Measurements from ENCODE around the gene AIPL1. TPM values are rescaled to one million over a fixed set of nuclear protein-coding genes. Genes with fewer than 3 reads are reported as not detected.

The AIPL1 gene
- total RNA-seq, 5 donors from 2014 or later (not counting 1 experiment from before 2014, with no cell fraction given): not detected

GRCh38 chr17:6384481-6384880 lies 50.4 kb downstream of the AIPL1 start:
- H3K9me3 ChIP-seq: no peaks in the 10 kb centered on the region
- no peak overlapping the region for H3K4me3 ChIP-seq (ENCODE audit: control insufficient read depth in 1 of 2, extremely low read depth in 1 of 2, low read length in 1 of 2)
- peaks cover 0 to 37% of the 10 kb centered on the region in 2 experiments for H3K27me3 ChIP-seq (replicated peaks in 1 of 2; ENCODE audit: control insufficient read depth in 2 of 2, extremely low read depth in 1 of 2, insufficient read depth in 2 of 2, low read length in 1 of 2)
- no peak overlapping the region for H3K4me3 Mint-ChIP-seq
- no peaks in the 10 kb centered on the region for H3K4me1 Mint-ChIP-seq
- H3K9me3 Mint-ChIP-seq: no peaks in the 10 kb centered on the region
- H3K4me1 ChIP-seq (ENCODE audit: control insufficient read depth in 1 of 2, extremely low read depth in 1 of 2, insufficient read depth in 2 of 2, low read length in 2 of 2): no peaks in the 10 kb centered on the region
- no CpG with 5 or more reads among the region's 5 CpGs for WGBS (ENCODE audit: insufficient coverage)
- no peaks in the 10 kb centered on the region for H3K36me3 ChIP-seq (ENCODE audit: control insufficient read depth in 2 of 2, extremely low read depth in 1 of 2, insufficient read depth in 1 of 2, low read length in 1 of 2)
- ChIA-PET POLR2A (no interaction called here), CTCF (no interaction called here)
- ATAC-seq (replicated peaks in 1 of 4) (no peak), DNase-seq (no peak)
- H3K27ac Mint-ChIP-seq: no peak overlapping the region
- no peaks in the 10 kb centered on the region for H3K36me3 Mint-ChIP-seq
- H3K27ac ChIP-seq (ENCODE audit: low read length): no peak overlapping the region
- peaks cover 24 to 28% of the 10 kb centered on the region in 2 donors for H3K27me3 Mint-ChIP-seq

GRCh38 chr17:6381526-6382465 lies 53.1 kb downstream of the AIPL1 start:
- WGBS (ENCODE audit: insufficient coverage): 91% methylated on average over 7 of the region's 13 CpGs
- Histone ChIP-seq H3K4me3 (ENCODE audit: control insufficient read depth in 1 of 2, extremely low read depth in 1 of 2, low read length in 1 of 2) (no peak overlapping the region), H3K27ac (ENCODE audit: low read length) (no peak overlapping the region), H3K27me3 (replicated peaks in 1 of 2; ENCODE audit: control insufficient read depth in 2 of 2, extremely low read depth in 1 of 2, insufficient read depth in 2 of 2, low read length in 1 of 2) (peaks cover 0 to 29% of the 10 kb centered on the region in 2 experiments), H3K4me1 (ENCODE audit: control insufficient read depth in 1 of 2, extremely low read depth in 1 of 2, insufficient read depth in 2 of 2, low read length in 2 of 2) (no peaks in the 10 kb centered on the region), H3K36me3 (ENCODE audit: control insufficient read depth in 2 of 2, extremely low read depth in 1 of 2, insufficient read depth in 1 of 2, low read length in 1 of 2) (no peaks in the 10 kb centered on the region), H3K9me3 (no peaks in the 10 kb centered on the region)
- H3K4me3 Mint-ChIP-seq: no peak overlapping the region
- ChIA-PET CTCF (no interaction called here), POLR2A (no interaction called here)
- DNase-seq (no peak), ATAC-seq (replicated peaks in 1 of 4) (no peak)
- peaks cover 0 to 6% (median 0%) of the 10 kb centered on the region in 3 donors for H3K9me3 Mint-ChIP-seq
- peaks cover 32 to 38% of the 10 kb centered on the region in 2 donors for H3K27me3 Mint-ChIP-seq
- H3K4me1 Mint-ChIP-seq: no peaks in the 10 kb centered on the region
- H3K36me3 Mint-ChIP-seq: no peaks in the 10 kb centered on the region
- no peak overlapping the region for H3K27ac Mint-ChIP-seq

- H3K27ac ChIP-seq (ENCODE audit: low read length): no peak overlapping the region
- no peaks in the 10 kb centered on the region for H3K4me1 ChIP-seq (ENCODE audit: control insufficient read depth in 1 of 2, extremely low read depth in 1 of 2, insufficient read depth in 2 of 2, low read length in 2 of 2)
- Mint-ChIP-seq H3K27ac (no peak overlapping the region), H3K9me3 (peaks cover 0 to 6% (median 0%) of the 10 kb centered on the region in 3 donors), H3K27me3 (peaks cover 32 to 36% of the 10 kb centered on the region in 2 donors), H3K4me1 (no peaks in the 10 kb centered on the region), H3K4me3 (no peak overlapping the region), H3K36me3 (no peaks in the 10 kb centered on the region)
- peaks cover 0 to 25% of the 10 kb centered on the region in 2 experiments for H3K27me3 ChIP-seq (replicated peaks in 1 of 2; ENCODE audit: control insufficient read depth in 2 of 2, extremely low read depth in 1 of 2, insufficient read depth in 2 of 2, low read length in 1 of 2)
- H3K9me3 ChIP-seq: no peaks in the 10 kb centered on the region
- POLR2A ChIA-PET: no interaction called here
- no peak overlapping the region for H3K4me3 ChIP-seq (ENCODE audit: control insufficient read depth in 1 of 2, extremely low read depth in 1 of 2, low read length in 1 of 2)
- CTCF ChIA-PET: no interaction called here
- WGBS (ENCODE audit: insufficient coverage): 57% methylated on average over 2 of the region's 6 CpGs
- DNase-seq: no peak
- no peaks in the 10 kb centered on the region for H3K36me3 ChIP-seq (ENCODE audit: control insufficient read depth in 2 of 2, extremely low read depth in 1 of 2, insufficient read depth in 1 of 2, low read length in 1 of 2)
- ATAC-seq (replicated peaks in 1 of 4): no peak
These were observed 53.9 kb downstream of the AIPL1 start for GRCh38 chr17:6380915-6381438.

GRCh38 chr17:6377906-6378305 lies 57.0 kb downstream of the AIPL1 start:
- ATAC-seq (replicated peaks in 1 of 4) (no peak), DNase-seq (no peak)
- Mint-ChIP-seq H3K27ac (no peak overlapping the region), H3K4me1 (peaks cover 0 to 6% (median 5%) of the 10 kb centered on the region in 3 donors), H3K4me3 (no peak overlapping the region), H3K9me3 (peaks cover 0 to 6% (median 0%) of the 10 kb centered on the region in 3 donors), H3K36me3 (no peaks in the 10 kb centered on the region), H3K27me3 (peaks cover 31 to 33% of the 10 kb centered on the region in 2 donors)
- WGBS (ENCODE audit: insufficient coverage): 14% methylated on average over 1 of the region's 3 CpGs
- Histone ChIP-seq H3K4me3 (ENCODE audit: control insufficient read depth in 1 of 2, extremely low read depth in 1 of 2, low read length in 1 of 2) (no peak overlapping the region), H3K36me3 (ENCODE audit: control insufficient read depth in 2 of 2, extremely low read depth in 1 of 2, insufficient read depth in 1 of 2, low read length in 1 of 2) (no peaks in the 10 kb centered on the region), H3K9me3 (no peaks in the 10 kb centered on the region), H3K4me1 (ENCODE audit: control insufficient read depth in 1 of 2, extremely low read depth in 1 of 2, insufficient read depth in 2 of 2, low read length in 2 of 2) (no peaks in the 10 kb centered on the region), H3K27ac (ENCODE audit: low read length) (no peak overlapping the region), H3K27me3 (replicated peaks in 1 of 2; ENCODE audit: control insufficient read depth in 2 of 2, extremely low read depth in 1 of 2, insufficient read depth in 2 of 2, low read length in 1 of 2) (peaks cover 4 to 24% of the 10 kb centered on the region in 2 experiments)
- ChIA-PET POLR2A (no interaction called here), CTCF (no interaction called here)

GRCh38 chr17:6376931-6377361 lies 58.0 kb downstream of the AIPL1 start:
- H3K27ac Mint-ChIP-seq: no peak overlapping the region
- peaks cover 0 to 6% (median 0%) of the 10 kb centered on the region in 3 donors for H3K9me3 Mint-ChIP-seq
- H3K9me3 ChIP-seq: no peaks in the 10 kb centered on the region
- peaks cover 0 to 6% (median 5%) of the 10 kb centered on the region in 3 donors for H3K4me1 Mint-ChIP-seq
- H3K4me3 Mint-ChIP-seq: no peak overlapping the region
- H3K27me3 Mint-ChIP-seq: peaks cover 34 to 38% of the 10 kb centered on the region in 2 donors
- H3K4me1 ChIP-seq (ENCODE audit: control insufficient read depth in 1 of 2, extremely low read depth in 1 of 2, insufficient read depth in 2 of 2, low read length in 2 of 2): no peaks in the 10 kb centered on the region
- no peaks in the 10 kb centered on the region for H3K36me3 Mint-ChIP-seq
- no peaks in the 10 kb centered on the region for H3K36me3 ChIP-seq (ENCODE audit: control insufficient read depth in 2 of 2, extremely low read depth in 1 of 2, insufficient read depth in 1 of 2, low read length in 1 of 2)
- WGBS (ENCODE audit: insufficient coverage): 51% methylated on average over 9 of the region's 11 CpGs
- DNase-seq: no peak
- no peak for ATAC-seq (replicated peaks in 1 of 4)
- H3K27me3 ChIP-seq (replicated peaks in 1 of 2; ENCODE audit: control insufficient read depth in 2 of 2, extremely low read depth in 1 of 2, insufficient read depth in 2 of 2, low read length in 1 of 2): peaks cover 4 to 20% of the 10 kb centered on the region in 2 experiments
- no peak overlapping the region for H3K4me3 ChIP-seq (ENCODE audit: control insufficient read depth in 1 of 2, extremely low read depth in 1 of 2, low read length in 1 of 2)
- H3K27ac ChIP-seq (ENCODE audit: low read length): no peak overlapping the region
- CTCF ChIA-PET: no interaction called here
- POLR2A ChIA-PET: no interaction called here

- Histone ChIP-seq H3K4me3 (ENCODE audit: control insufficient read depth in 1 of 2, extremely low read depth in 1 of 2, low read length in 1 of 2) (no peak overlapping the region), H3K9me3 (no peaks in the 10 kb centered on the region), H3K4me1 (ENCODE audit: control insufficient read depth in 1 of 2, extremely low read depth in 1 of 2, insufficient read depth in 2 of 2, low read length in 2 of 2) (no peaks in the 10 kb centered on the region), H3K27ac (ENCODE audit: low read length) (no peak overlapping the region), H3K36me3 (ENCODE audit: control insufficient read depth in 2 of 2, extremely low read depth in 1 of 2, insufficient read depth in 1 of 2, low read length in 1 of 2) (no peaks in the 10 kb centered on the region), H3K27me3 (replicated peaks in 1 of 2; ENCODE audit: control insufficient read depth in 2 of 2, extremely low read depth in 1 of 2, insufficient read depth in 2 of 2, low read length in 1 of 2) (peaks cover 4 to 21% of the 10 kb centered on the region in 2 experiments)
- H3K4me1 Mint-ChIP-seq: peaks cover 0 to 6% (median 5%) of the 10 kb centered on the region in 3 donors
- no peaks in the 10 kb centered on the region for H3K36me3 Mint-ChIP-seq
- H3K27ac Mint-ChIP-seq: no peak overlapping the region
- H3K27me3 Mint-ChIP-seq: peaks cover 29 to 31% of the 10 kb centered on the region in 2 donors
- WGBS (ENCODE audit: insufficient coverage): 2% methylated on average over 7 of the region's 14 CpGs
- H3K4me3 Mint-ChIP-seq: no peak overlapping the region
- H3K9me3 Mint-ChIP-seq: peaks cover 0 to 6% (median 0%) of the 10 kb centered on the region in 3 donors
- ChIA-PET CTCF (no interaction called here), POLR2A (no interaction called here)
- ATAC-seq (replicated peaks in 1 of 4) (no peak), DNase-seq (no peak)
These were observed 60.1 kb downstream of the AIPL1 start for GRCh38 chr17:6374761-6375312.

Data from T-cell (primary cell).